ENCODE results near the gene EFNA4.
A peak's percentile ranks its signal among the peaks of the same experiment; 100 is the strongest.

Gene EFNA4

DNA sequence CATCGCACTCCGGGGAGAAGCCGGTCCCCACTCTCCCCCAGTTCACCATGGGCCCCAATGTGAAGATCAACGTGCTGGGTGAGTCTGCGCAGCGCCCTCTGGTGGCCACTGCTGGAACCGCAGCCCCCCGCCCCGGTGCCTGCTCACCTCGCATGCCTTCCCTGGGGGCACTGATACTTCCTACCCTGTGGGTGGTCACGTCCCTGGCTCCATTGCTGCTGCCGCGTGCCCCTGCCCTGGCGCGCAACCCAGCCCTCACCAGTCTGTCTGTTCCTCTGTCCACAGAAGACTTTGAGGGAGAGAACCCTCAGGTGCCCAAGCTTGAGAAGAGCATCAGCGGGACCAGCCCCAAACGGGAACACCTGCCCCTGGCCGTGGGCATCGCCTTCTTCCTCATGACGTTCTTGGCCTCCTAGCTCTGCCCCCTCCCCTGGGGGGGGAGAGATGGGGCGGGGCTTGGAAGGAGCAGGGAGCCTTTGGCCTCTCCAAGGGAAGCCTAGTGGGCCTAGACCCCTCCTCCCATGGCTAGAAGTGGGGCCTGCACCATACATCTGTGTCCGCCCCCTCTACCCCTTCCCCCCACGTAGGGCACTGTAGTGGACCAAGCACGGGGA lies 22.7 kb downstream of the EFNA4 start:
- FAIRE-seq = no peak
- TF ChIP-seq POLR2AphosphoS5 (IDR thresholded peaks at IDR 0.05; ENCODE audit: low read depth, low read length) = no peak
- TF ChIP-seq TAF1 (IDR thresholded peaks at IDR 0.05; ENCODE audit: borderline replicate concordance, low read depth, low read length) = no peak
- TF ChIP-seq POLR2A (IDR thresholded peaks at IDR 0.05; ENCODE audit: low read depth, low read length) = no peak
- peak; percentile 80 for DNase-seq (ENCODE audit: insufficient read length)

DNA sequence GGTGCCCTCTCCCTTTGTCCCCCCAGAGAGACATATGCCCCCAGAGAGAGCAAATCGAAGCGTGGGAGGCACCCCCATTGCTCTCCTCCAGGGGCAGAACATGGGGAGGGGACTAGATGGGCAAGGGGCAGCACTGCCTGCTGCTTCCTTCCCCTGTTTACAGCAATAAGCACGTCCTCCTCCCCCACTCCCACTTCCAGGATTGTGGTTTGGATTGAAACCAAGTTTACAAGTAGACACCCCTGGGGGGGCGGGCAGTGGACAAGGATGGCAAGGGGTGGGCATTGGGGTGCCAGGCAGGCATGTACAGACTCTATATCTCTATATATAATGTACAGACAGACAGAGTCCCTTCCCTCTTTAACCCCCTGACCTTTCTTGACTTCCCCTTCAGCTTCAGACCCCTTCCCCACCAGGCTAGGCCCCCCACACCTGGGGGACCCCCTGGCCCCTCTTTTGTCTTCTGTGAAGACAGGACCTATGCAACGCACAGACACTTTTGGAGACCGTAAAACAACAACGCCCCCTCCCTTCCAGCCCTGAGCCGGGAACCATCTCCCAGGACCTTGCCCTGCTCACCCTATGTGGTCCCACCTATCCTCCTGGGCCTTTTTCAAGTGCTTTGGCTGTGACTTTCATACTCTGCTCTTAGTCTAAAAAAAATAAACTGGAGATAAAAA lies 23.5 kb downstream of the EFNA4 start:
- TF ChIP-seq POLR2AphosphoS5 (IDR thresholded peaks at IDR 0.05; ENCODE audit: low read depth, low read length) (no peak), POLR2A (IDR thresholded peaks at IDR 0.05; ENCODE audit: low read depth, low read length) (no peak), TAF1 (IDR thresholded peaks at IDR 0.05; ENCODE audit: borderline replicate concordance, low read depth, low read length) (no peak)
- DNase-seq (ENCODE audit: insufficient read length) = no peak
- FAIRE-seq = no peak

DNA sequence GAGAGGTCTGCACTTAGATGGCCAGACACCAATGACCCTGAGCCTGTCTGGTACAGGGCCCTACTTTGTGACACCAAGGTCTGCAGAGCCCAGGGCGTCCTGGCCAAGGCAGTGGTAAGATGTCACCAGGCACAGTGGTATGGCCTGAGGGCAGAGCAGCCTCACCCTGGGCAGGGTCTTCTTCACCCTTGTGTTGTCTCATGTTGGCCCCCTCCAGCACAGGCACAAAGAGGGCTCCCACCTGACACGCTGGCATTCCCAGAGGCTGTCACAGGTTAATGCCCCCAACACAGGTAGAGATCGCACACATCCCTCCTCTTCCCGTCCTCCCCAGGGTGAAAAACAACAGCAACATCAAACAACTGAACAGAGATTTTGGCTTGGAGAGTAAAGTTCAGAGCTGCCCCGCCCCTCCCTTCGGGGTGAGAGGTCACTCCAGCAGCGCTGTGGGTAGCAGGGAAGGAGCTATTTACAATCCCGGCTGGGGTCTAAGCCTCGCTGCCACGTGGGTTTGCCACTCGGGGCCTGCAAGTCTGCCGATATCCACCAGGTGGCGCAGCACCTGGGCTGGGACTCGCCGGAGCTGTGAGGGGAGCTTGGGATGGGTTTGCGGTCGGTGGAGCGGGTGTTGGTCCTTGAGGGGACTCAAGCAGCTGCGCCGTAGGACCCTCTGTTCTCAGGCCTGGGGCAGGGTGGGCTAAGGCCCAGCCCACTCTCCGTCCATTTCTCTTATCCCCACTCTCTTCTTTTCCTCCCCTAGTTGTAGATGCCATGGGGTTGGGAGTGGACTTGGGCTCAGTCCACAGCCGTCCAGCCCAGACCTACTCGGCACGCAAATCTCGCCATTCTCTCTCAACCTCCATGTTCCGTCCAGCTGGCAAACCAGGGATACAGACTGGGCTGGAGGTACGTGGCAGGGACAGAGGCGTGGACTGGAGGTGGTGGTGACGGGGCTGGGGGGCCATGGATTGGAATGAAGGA lies 27.8 kb downstream of the EFNA4 start:
- FAIRE-seq = peak; percentile 95
- TF ChIP-seq POLR2AphosphoS5 (IDR thresholded peaks at IDR 0.05; ENCODE audit: low read depth, low read length) (no peak), POLR2A (IDR thresholded peaks at IDR 0.05; ENCODE audit: low read depth, low read length) (no peak), TAF1 (IDR thresholded peaks at IDR 0.05; ENCODE audit: borderline replicate concordance, low read depth, low read length) (no peak)
- DNase-seq (ENCODE audit: insufficient read length) = peak; percentile 65

DNA sequence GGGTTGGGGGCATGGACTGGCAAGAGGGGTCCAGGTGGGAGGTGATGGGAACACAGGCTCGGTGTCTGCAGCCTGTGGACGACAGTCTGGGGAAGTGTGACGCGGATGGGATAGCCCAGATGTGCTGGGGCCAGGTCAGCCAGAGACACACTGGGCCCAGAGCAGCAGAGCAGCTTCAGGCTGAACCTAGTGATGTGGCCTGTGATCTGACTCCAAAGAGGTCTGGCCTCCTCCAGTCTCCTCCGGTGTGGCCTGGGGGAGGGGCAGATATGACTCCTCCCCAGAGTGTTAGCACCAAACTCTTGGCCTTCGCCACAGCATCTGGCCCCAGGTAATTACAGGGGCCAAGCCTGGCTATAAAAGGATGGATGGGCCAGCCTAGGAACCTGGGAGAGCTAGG lies 28.6 kb downstream of the EFNA4 start:
- FAIRE-seq (no peak), DNase-seq (ENCODE audit: insufficient read length) (no peak)
- TF ChIP-seq POLR2AphosphoS5 (IDR thresholded peaks at IDR 0.05; ENCODE audit: low read depth, low read length) (no peak), POLR2A (IDR thresholded peaks at IDR 0.05; ENCODE audit: low read depth, low read length) (no peak), TAF1 (IDR thresholded peaks at IDR 0.05; ENCODE audit: borderline replicate concordance, low read depth, low read length) (no peak)

DNA sequence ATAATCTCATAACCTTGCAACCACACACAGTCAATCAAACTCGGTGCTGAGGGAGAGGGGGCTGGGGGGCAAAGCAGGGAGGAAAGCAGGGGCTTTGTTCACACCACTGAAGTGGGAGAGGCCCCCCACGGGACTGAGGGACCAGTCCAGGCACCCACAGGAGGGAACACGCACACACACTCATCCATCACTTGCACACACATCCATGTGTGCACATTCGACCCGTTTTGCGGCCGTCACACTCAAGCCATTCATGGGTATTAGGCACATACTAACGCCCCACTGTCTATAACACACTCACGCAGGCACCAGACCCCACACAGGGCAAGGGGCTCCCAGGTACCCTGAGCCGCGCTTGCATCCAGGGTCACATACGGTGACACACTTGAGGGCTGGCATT lies 29.1 kb downstream of the EFNA4 start:
- no peak for DNase-seq (ENCODE audit: insufficient read length)
- no peak for TF ChIP-seq POLR2A (IDR thresholded peaks at IDR 0.05; ENCODE audit: low read depth, low read length)
- TF ChIP-seq POLR2AphosphoS5 (IDR thresholded peaks at IDR 0.05; ENCODE audit: low read depth, low read length) = no peak
- no peak for FAIRE-seq

DNA sequence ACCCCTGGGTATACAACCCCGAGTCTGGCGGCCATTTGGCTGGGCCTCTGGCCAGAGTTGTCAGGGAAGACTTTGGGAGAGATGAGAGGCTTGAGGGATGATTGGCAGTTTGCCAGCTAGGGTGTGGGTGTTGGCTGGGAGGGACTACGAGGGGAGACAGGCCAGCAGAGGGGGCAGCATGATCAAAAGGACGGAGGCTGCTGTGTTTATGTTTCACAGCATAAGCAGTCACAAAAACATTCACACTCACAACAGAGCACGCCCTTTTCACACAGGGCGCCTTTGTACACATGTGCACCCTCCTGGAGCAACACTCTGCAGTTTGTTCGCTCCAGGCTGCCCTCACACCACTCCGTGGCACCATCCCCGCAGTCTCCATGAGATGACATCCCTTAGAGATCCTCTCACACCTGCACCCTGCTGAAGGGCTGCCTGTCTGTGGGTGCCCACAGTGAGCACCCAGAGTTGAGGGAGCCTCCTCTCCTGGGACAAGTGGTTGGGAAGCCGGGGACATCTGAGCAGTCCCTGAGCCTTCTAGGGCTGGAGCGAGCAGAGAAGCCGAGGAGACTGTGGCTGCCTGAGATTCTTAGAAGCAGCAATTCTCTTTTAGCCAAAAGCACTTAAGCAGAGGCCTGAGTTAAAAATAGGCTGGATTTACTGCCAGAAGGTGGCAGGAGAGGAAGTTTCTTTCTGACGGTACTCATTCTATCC lies 30.5 kb downstream of the EFNA4 start:
- DNase-seq (ENCODE audit: insufficient read length) (no peak), FAIRE-seq (no peak)
- TF ChIP-seq TAF1 (IDR thresholded peaks at IDR 0.05; ENCODE audit: borderline replicate concordance, low read depth, low read length) (no peak), POLR2A (IDR thresholded peaks at IDR 0.05; ENCODE audit: low read depth, low read length) (no peak), POLR2AphosphoS5 (IDR thresholded peaks at IDR 0.05; ENCODE audit: low read depth, low read length) (no peak)

DNA sequence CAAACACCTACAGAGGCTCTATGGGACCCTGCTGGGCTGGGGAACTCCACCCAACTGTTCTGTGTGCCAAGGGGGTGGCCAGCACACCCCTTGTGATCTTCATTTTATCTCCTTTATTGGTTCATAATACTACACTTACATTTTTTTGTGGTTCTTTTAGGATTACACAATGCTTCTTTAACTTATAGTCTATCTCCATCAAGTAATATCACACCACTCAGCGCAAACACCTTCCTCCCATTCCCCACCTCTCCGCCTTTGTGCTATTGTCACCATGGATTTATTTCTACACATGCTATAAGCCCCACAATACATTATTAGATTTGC lies 31.0 kb downstream of the EFNA4 start:
- FAIRE-seq (no peak), DNase-seq (ENCODE audit: insufficient read length) (no peak)
- no peak for TF ChIP-seq POLR2A (IDR thresholded peaks at IDR 0.05; ENCODE audit: low read depth, low read length)

DNA sequence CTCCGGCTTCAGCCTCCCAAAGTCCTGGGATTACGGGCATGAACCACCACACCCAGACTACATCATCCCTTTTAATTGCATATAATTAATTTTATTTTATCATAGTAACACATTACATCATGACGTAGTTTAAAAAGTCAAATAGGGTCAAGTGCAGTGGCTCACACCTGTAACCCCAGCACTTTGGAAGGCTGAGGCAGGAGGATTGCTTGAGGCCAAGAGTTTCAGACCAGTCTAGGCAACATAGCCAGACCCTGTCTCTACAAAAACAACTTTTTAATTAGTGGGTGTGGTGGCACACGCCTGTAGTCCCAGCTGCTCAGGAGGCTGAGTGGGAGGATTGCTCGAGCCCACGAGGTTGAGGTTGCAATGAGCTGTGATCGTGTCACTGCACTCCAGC lies 35.8 kb downstream of the EFNA4 start:
- FAIRE-seq = no peak
- no peak for TF ChIP-seq POLR2AphosphoS5 (IDR thresholded peaks at IDR 0.05; ENCODE audit: low read depth, low read length)
- no peak for DNase-seq (ENCODE audit: insufficient read length)

DNA sequence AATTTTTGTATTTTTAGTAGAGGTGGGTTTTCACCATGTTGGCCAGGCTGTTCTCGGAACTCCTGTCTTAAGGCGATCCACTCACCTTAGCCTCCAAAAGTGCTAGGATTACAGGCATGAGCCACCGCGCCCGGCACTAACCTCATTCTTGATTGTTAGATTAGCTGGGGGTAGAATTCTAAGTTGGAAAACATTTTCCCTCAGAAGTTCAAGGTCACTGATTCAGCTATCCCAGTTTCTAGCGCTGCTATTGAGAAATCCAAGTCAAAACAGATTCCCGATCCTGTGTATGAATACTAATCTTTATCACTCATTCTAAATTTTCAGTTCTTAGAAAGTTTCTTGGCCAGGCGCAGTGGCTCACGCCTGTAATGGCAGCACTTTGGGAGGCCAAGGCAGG lies 39.8 kb downstream of the EFNA4 start:
- DNase-seq (ENCODE audit: insufficient read length) = no peak
- FAIRE-seq = no peak
- TF ChIP-seq POLR2A (IDR thresholded peaks at IDR 0.05; ENCODE audit: low read depth, low read length) (no peak), TAF1 (IDR thresholded peaks at IDR 0.05; ENCODE audit: borderline replicate concordance, low read depth, low read length) (no peak), POLR2AphosphoS5 (IDR thresholded peaks at IDR 0.05; ENCODE audit: low read depth, low read length) (no peak)

DNA sequence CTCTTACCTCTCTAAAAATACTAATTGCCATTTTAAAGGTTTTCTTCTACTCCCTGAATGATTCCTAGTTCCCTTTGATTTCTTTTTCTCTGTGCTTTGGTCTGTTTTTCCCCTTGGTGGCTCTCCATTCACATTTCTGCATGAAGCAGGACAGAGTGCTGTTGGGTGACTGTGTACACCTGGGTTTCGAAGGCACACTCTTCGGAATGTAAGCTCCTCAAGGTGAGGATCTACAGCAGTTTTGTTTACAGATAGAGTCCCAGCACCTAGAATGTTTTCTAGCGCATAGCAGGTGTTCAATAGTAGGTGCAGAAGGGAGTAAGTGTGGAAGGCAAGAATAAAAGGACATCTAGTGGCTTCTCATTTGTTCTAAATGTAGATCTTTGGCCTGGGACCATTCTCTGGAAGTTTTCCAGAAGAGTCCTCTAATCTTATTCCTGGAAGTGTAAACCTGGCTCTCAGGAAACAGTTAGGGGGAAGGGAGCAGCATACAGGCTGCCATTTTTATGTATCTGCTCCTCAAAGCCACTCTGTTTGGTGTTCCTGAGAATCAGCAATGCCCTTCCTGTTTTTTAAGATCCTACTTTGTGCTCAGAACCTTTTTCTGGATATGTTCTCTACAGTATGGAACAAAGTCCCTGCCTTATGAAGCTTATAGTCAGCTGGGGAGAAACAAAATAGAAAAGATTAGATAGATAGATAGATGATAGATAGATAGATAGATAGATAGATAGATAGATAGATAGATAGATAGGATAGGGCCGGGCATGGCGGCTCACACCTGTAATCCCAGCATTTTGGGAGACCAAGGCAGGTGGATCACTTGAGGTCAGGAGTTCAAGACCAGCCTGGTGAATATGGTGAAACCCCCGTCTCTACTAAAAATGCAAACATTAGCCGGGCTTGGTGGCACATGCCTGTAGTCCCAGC lies 41.3 kb downstream of the EFNA4 start:
- DNase-seq (ENCODE audit: insufficient read length) (no peak), FAIRE-seq (no peak)
- no peak for TF ChIP-seq TAF1 (IDR thresholded peaks at IDR 0.05; ENCODE audit: borderline replicate concordance, low read depth, low read length)
- no peak for TF ChIP-seq POLR2AphosphoS5 (IDR thresholded peaks at IDR 0.05; ENCODE audit: low read depth, low read length)
- TF ChIP-seq POLR2A (IDR thresholded peaks at IDR 0.05; ENCODE audit: low read depth, low read length) = no peak

DNA sequence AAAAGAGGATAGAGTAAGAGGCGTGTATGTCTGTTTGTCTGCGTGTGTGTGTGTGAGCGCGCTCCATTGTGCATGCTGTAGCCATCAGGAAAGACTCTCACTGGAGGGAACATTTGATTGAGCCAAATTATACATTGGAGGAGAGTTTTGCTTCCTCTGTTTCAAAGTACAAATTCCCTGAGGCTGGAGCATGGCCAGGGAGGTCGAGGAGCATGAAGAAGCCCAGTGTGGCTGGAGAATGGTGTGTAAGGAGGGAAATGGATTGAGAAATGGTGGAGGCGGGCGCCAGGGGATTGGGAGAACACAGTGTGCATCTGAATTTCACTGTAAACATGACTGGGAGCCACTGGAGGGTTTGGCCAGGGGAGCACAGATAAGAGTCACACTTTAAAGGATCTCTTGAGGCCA lies 42.1 kb downstream of the EFNA4 start:
- no peak for FAIRE-seq
- TF ChIP-seq TAF1 (IDR thresholded peaks at IDR 0.05; ENCODE audit: borderline replicate concordance, low read depth, low read length) = no peak
- DNase-seq (ENCODE audit: insufficient read length) = no peak
